Panc1 (cell line): Measurements from ENCODE around the gene FNDC10.

Source experiments
- CTCF ChIP-seq: fragments of 450-650 bp; IDR thresholded peaks from 2 replicates; pipeline ENCODE4 v1.5.1; 2017; ENCODE audit warnings: mild to moderate bottlenecking
- POLR2AphosphoS5 ChIP-seq: IDR thresholded peaks from 2 replicates; pipeline ENCODE4 v1.6.1; 2012; ENCODE audit warnings: mild to moderate bottlenecking, low read depth, low read length, moderate library complexity
- SIN3A ChIP-seq: IDR thresholded peaks from 2 replicates; pipeline ENCODE4 v1.6.1; 2012; ENCODE audit warnings: low read depth, mild to moderate bottlenecking, low read length, moderate library complexity, borderline replicate concordance; ENCODE audit not compliant: insufficient read depth

DNA sequence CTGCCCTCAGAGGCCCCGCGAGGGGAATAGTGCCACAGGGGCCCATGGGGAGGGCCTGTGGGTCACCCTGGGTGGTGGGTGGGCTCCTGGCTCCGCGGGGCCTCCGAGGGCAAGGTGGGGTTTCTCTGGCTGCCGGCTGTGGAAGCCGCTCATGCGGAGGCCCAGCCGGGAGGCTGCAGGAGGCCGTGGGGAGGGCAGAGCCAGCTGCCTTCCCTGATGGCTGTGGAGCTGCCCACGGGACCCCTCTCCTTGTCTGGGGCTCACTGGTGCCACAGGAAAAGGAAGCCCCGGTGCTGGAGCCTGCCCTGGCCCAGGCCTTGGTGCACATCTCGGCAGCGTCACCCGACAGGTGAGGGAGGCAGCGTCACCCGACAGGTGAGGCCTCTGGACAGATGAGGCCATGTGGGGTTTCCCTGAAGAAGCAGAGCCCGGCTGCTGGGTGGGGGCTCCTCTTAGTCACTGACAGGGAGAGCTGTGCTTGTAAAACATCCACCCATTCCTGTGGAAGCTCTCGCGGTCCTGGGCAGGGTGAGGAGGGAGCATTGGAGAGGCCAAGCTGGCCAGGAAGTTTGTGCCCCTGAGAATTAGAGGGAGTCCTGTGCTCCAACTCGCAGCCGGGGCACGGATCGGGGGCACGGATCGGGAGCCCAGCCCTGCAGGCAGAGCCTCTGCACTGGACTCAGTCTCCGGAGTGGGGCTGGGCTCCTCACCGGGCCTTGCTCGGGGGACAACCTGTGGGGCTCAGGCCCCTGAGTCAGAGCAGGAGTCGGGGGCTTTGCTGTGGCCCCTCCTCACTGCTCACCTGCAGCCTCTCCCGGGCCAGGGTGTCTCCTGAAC lies 21.5 kb upstream of the FNDC10 start:
- TF ChIP-seq CTCF (no peak), POLR2AphosphoS5 (no peak), SIN3A (no peak)
